ENCODE measurements around the gene CD99L2.

DNA sequence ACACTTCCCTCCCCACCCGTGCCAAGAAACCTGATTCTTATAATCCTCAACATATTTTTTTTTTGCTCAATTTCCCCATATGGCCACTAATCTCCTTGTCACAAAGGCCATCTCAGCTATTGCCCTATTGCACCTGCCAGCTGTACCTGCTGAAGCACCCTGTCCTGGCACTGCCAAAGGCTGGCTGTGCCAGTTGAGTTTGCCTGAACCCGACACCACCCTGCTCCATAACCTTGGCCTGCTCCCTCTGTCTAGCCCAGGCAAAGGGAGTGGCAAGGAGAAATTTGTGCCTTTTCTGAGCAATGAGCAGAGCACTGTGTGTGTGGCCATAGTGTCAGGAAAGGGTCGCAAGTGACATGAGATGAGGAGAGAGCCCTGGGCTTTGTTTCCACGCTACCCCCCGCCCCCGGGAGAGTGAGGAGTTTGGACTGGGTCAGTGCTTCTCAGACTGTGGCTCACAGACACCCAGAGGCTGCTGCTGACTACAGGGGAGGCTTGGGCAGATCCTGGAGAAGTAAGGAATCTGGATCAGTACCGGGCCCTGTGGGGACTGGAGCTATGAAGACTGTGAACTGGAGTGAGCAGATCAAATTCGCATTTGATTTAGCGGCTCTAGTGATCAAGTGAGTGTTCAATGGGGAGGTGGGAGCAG, 42.5 kb upstream of the CD99L2 start:
- TF ChIP-seq, protein P1, sequence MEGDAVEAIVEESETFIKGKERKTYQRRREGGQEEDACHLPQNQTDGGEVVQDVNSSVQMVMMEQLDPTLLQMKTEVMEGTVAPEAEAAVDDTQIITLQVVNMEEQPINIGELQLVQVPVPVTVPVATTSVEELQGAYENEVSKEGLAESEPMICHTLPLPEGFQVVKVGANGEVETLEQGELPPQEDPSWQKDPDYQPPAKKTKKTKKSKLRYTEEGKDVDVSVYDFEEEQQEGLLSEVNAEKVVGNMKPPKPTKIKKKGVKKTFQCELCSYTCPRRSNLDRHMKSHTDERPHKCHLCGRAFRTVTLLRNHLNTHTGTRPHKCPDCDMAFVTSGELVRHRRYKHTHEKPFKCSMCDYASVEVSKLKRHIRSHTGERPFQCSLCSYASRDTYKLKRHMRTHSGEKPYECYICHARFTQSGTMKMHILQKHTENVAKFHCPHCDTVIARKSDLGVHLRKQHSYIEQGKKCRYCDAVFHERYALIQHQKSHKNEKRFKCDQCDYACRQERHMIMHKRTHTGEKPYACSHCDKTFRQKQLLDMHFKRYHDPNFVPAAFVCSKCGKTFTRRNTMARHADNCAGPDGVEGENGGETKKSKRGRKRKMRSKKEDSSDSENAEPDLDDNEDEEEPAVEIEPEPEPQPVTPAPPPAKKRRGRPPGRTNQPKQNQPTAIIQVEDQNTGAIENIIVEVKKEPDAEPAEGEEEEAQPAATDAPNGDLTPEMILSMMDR (conservative IDR thresholded peaks at IDR 0.05; ENCODE audit: low read depth, low read length) = no peak
- TF ChIP-seq EZH2 (IDR thresholded peaks at IDR 0.05; ENCODE audit: borderline replicate concordance, low read depth, low read length, poor library complexity, severe bottlenecking) = no peak

Measured in A673 (cell line).